Measurements from ENCODE around the gene UBAP2. TPM values are rescaled to one million over a fixed set of nuclear protein-coding genes. Genes with fewer than 3 reads are reported as not detected.

The UBAP2 gene
- total RNA-seq, 1 donor from 2014 or later, result 51.6 TPM

DNA sequence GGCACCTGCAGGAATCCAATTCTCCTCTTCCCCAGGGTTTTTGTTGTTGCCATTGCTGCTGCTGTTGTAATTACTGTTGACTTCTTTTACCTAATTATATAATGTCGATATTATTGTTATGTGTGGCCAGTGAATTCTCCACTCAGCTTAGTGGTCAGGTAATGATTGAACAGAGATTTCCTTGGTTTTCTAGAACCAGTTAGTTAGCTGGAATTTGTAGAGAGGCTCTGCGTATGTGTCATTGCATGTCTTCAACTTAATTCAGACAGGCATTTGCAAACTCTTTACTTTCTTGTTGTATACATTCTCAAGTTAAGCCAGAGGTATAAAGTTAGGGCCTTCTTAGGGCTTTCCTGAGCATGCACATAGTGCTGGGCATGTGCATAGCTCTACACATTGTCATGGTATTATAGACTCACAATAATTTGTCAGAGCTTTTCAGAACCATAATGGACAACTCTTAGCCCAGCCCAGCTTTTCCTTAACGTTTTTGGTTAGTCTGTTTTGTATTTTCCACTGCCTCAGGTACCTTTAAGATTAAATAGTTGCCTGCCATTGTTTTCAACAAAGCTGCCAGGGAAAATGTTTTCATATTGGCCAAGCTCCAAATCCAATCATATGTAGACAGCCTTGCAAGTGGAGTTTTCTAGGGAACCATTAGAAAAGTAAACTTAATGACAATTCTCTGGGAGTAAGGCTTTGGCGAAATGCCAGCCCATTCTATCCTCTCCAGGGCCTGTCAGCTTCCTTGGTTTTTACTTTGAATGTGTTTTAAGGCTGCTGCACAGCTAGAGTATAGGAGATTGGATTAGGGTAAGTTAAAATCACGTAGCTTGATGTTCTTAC is 163.6 kb downstream of the UBAP2 start:
- intact Hi-C loops (cut with micrococcal nuclease), result no loop called here

DNA sequence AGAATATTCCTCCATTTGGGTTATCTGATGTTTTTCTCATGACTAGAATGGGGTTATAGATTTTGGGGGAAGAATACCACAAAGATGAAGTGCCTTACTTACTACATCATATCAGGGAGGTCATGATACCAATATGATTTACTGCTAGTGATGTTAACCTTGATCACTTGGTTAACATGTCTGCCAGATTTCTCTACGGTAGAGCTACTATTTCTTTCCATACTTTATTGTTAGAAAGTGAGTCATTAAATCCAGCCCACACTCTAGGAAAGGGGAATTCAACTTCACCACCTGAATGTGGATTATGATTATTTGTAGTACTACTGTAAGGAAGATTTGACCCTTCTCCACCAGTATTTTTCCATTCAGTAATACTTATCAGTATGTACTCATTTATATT is 167.1 kb downstream of the UBAP2 start:
- intact Hi-C loops (cut with micrococcal nuclease), result no loop called here

DNA sequence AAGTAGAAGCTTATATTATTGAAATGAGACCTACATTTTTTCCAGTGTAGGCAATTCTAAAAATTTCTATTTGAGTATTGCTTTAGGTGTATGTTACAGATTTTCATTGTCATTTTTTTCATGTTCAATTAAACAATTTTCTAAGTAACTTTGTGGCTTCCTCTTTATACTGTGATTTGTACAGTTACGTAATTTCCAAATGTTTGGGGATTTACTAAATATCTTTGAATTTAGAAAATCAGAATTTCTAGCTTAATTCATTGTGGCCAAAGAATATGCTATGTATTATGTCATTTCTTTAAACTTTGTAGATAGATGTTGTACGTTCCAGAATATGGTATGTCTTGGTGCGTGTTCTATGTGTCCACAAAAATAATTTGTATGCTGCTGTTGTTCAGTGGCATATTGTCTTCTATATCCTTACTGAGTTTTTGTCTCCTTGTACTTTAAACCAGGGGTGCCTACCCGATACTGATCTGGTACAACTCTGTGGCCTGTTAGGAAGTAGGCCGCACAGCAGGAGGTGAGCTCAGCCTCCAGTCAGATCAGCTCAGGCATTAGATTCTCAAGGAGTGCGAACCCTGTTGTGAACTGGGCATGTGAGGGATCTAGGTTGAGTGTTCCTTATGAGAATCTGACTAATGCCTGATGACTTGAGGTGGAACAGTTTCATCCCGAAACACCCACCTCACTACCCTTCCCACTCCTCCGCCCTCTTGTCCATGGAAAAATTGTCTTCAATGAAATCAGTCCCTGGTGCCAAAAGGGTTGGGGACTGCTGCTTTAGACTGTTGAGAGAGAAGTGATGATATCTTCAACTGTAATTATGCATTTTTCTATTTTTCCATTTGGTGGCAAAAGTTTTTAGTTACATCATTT is 168.2 kb downstream of the UBAP2 start:
- intact Hi-C loops (cut with micrococcal nuclease), result no loop called here

GRCh38 chr9:33878691-33879366 is 169.9 kb downstream of the UBAP2 start:
- intact Hi-C loops (cut with micrococcal nuclease), result no loop called here

DNA sequence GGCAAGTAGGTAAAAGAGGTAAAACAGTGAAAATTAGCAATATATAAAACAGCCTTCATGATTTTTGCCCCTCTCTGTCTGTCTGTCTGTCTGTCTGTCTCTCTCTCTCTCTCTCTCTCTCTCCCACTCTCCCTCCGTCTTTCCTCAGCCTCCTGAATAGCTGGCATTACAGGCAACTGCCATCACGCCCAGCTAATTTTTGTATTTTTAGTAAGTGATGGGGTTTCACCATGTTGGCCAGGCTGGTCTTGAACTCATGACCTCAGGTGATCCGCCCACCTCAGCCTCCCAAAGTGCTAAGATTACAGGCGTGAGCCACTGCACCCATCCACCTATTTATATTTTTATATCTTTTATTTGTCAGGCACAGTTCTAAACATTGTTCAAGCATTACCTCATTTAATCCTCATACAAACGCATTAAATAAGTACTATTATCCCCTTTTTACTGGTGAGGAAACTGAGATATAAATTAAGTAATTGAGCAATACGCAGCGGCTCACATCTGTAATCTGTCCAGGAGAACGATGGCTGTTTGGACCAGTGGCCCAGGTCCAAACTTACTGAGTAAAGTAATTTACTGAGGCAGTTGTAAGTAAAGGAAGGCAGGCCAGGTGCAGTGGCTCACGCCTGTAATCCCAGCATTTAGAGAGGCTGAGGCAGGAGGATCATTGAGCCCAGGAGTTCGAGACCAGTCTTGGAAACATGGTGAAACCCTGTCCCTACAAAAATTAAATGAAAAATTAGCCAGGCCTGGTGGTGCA is 170.8 kb downstream of the UBAP2 start:
- intact Hi-C loops (cut with micrococcal nuclease), result no loop called here

Other genes with a start within 250 kb of the UBAP2 start
- 35.1 and 35.7 TPM in 2 replicates for gene UBE2R2, start 231.7 kb downstream of the UBAP2 start, total RNA-seq
- 53.2 and 54.0 TPM in 2 replicates for gene DCAF12, start 77.8 kb upstream of the UBAP2 start, total RNA-seq
- 30.9 and 31.2 TPM in 2 replicates for gene UBAP1, start 130.2 kb upstream of the UBAP2 start, total RNA-seq